MM.1S (cell line): ENCODE data around the gene HS2ST1.

Experiments used
- DNase-seq: peaks from one replicate; pipeline ENCODE4 v3.0.0-alpha.2; 2015
- H2AFZ ChIP-seq: fragments of 300-600 bp; sonication (generic); 2 replicates; pipeline ENCODE4 v1.6.0; 2016; ENCODE audit warnings: antibody characterized with exemption, low read length
- H3F3A ChIP-seq: fragments of 300-600 bp; sonication (generic); 2 replicates; pipeline ENCODE4 v1.6.1; 2016; ENCODE audit warnings: mild to moderate bottlenecking, antibody characterized with exemption, low read length, moderate library complexity, mixed read lengths; ENCODE audit not compliant: insufficient read depth
- H3K27ac ChIP-seq: fragments of 300-600 bp; sonication (generic); 2 replicates; pipeline ENCODE4 v1.5.1; 2016; ENCODE audit warnings: mild to moderate bottlenecking, low read length
- H3K27me3 ChIP-seq: fragments of 300-600 bp; sonication (generic); replicated peaks from 2 replicates; pipeline ENCODE4 v1.6.0; 2016; ENCODE audit warnings: low read length; ENCODE audit not compliant: insufficient read depth
- H3K36me3 ChIP-seq: fragments of 300-600 bp; sonication (generic); replicated peaks from 2 replicates; pipeline ENCODE4 v1.6.1; 2016; ENCODE audit warnings: mild to moderate bottlenecking, low read length, mixed read lengths; ENCODE audit not compliant: insufficient read depth
- H3K4me1 ChIP-seq: fragments of 300-600 bp; sonication (generic); 2 replicates; pipeline ENCODE4 v1.6.1; 2016; ENCODE audit warnings: low read length, mixed read lengths
- H3K4me2 ChIP-seq: fragments of 300-600 bp; sonication (generic); 2 replicates; pipeline ENCODE4 v1.6.0; 2016; ENCODE audit warnings: low read depth, low read length
- H3K4me3 ChIP-seq: fragments of 300-600 bp; sonication (generic); 2 replicates; pipeline ENCODE4 v1.5.1; 2016; ENCODE audit warnings: low read length, mixed read lengths
- H3K79me2 ChIP-seq: fragments of 300-600 bp; sonication (generic); 2 replicates; pipeline ENCODE4 v1.6.1; 2016; ENCODE audit warnings: mixed run types, low read length, mixed read lengths
- H3K9ac ChIP-seq: fragments of 300-600 bp; sonication (generic); 2 replicates; pipeline ENCODE4 v1.6.1; 2016; ENCODE audit warnings: low read length, mixed read lengths
- H3K9me2 ChIP-seq: fragments of 300-600 bp; sonication (generic); replicated peaks from 2 replicates; pipeline ENCODE4 v1.6.1; 2016; ENCODE audit warnings: mild to moderate bottlenecking, low read length, mixed read lengths; ENCODE audit not compliant: insufficient read depth
- H3K9me3 ChIP-seq: fragments of 300-600 bp; sonication (generic); replicated peaks from 2 replicates; pipeline ENCODE4 v1.6.1; 2016; ENCODE audit warnings: mild to moderate bottlenecking, low read length, mixed read lengths; ENCODE audit not compliant: insufficient read depth
- H4K20me1 ChIP-seq: fragments of 300-600 bp; sonication (generic); 2 replicates; pipeline ENCODE4 v1.6.1; 2016; ENCODE audit warnings: mild to moderate bottlenecking, low read length, moderate library complexity, mixed read lengths; ENCODE audit not compliant: insufficient read depth
- CTCF ChIP-seq: fragments of 300-600 bp; sonication (generic); IDR thresholded peaks from 2 replicates; pipeline ENCODE4 v1.5.1; 2016; ENCODE audit warnings: antibody characterized with exemption, low read length, mixed read lengths
- EZH2 ChIP-seq: fragments of 300-600 bp; sonication (generic); optimal IDR thresholded peaks from 2 replicates; pipeline ENCODE3; 2017; ENCODE audit warnings: low read depth, mild to moderate bottlenecking, antibody characterized with exemption, low read length, mixed read lengths
- EZH2phosphoT487 ChIP-seq: fragments of 300-600 bp; sonication (generic); IDR thresholded peaks from 2 replicates; pipeline ENCODE4 v1.6.1; 2018; ENCODE audit warnings: antibody characterized with exemption, low read length

Gene HS2ST1

GRCh38 chr1:86994061-86994460 lies 79.6 kb downstream of the HS2ST1 start:
- Histone ChIP-seq H2AFZ (no peak overlapping the region), H3K27me3 (no peaks in the 10 kb centered on the region), H3K36me3 (no peaks in the 10 kb centered on the region), H3F3A (no peaks in the 10 kb centered on the region), H3K27ac (no peak overlapping the region), H3K4me3 (no peak overlapping the region), H4K20me1 (no peaks in the 10 kb centered on the region), H3K9me2 (no peaks in the 10 kb centered on the region), H3K9me3 (no peaks in the 10 kb centered on the region), H3K9ac (no peak overlapping the region), H3K79me2 (no peaks in the 10 kb centered on the region), H3K4me1 (no peaks in the 10 kb centered on the region), H3K4me2 (no peak overlapping the region)
- DNase-seq: no peak
- TF ChIP-seq EZH2 (no peak), EZH2phosphoT487 (no peak), CTCF (no peak)

DNA sequence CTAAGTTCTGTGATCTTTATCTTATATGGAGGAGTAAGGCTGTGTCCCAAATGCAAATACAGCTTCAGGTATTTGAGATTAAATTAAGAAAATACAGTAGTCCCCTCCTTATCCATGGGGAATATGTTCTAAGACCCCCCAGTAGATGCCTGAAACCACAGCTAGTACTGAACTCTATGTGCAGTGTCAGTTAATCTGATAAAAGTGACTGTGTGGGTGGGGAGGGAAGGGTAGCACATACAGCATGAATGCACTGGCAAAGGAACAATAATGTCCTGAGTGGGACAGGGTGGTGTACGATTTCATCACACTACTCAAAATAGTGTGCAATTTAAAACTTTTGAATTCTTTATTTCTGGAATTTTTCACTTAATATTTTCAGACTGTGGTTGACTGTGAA lies 83.1 kb downstream of the HS2ST1 start:
- Histone ChIP-seq H3F3A (no peaks in the 10 kb centered on the region), H2AFZ (no peak overlapping the region), H3K4me1 (no peaks in the 10 kb centered on the region), H3K27me3 (no peaks in the 10 kb centered on the region), H3K36me3 (no peaks in the 10 kb centered on the region), H3K79me2 (no peaks in the 10 kb centered on the region), H4K20me1 (no peaks in the 10 kb centered on the region), H3K4me2 (no peak overlapping the region), H3K9me3 (no peaks in the 10 kb centered on the region), H3K9me2 (no peaks in the 10 kb centered on the region), H3K27ac (no peak overlapping the region), H3K9ac (no peak overlapping the region), H3K4me3 (no peak overlapping the region)
- no peak for DNase-seq
- TF ChIP-seq EZH2phosphoT487 (no peak), EZH2 (no peak), CTCF (no peak)

DNA sequence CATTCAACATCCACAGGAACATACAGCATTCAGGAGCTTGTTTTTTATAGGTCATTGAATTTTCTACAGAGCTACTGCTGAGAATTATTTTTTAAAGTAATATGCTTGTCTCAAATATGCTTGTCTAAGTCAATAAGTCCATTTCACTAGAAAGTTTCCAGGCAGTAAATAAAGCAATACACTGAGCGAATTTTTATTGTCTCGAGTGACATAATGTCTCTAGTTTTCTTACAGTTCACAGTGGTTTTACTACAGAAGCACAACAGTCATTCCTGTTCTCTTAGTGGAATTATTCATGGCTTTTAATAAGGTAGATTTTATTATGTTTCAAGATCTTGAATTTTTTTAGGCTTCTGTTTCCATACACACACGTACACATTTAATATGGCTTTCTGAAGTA lies 83.8 kb downstream of the HS2ST1 start:
- Histone ChIP-seq H4K20me1 (no peaks in the 10 kb centered on the region), H3K79me2 (no peaks in the 10 kb centered on the region)

More for the DNA sequence above, 83.8 kb downstream of the HS2ST1 start:
- no peak overlapping the region for H3K4me2 ChIP-seq
- no peaks in the 10 kb centered on the region for H3K4me1 ChIP-seq
- H3K9me2 ChIP-seq: no peaks in the 10 kb centered on the region
- no peaks in the 10 kb centered on the region for H3F3A ChIP-seq
- H3K27me3 ChIP-seq: no peaks in the 10 kb centered on the region
- no peak overlapping the region for H3K4me3 ChIP-seq
- TF ChIP-seq EZH2: no peak
- no peak for TF ChIP-seq CTCF
- TF ChIP-seq EZH2phosphoT487: no peak
- H2AFZ ChIP-seq: no peak overlapping the region
- DNase-seq: no peak
- H3K9ac ChIP-seq: no peak overlapping the region
- no peaks in the 10 kb centered on the region for H3K9me3 ChIP-seq
- no peak overlapping the region for H3K27ac ChIP-seq
- no peaks in the 10 kb centered on the region for H3K36me3 ChIP-seq
